RPMI8226 (cell line): ENCODE results near the gene TMEM150C.
"Not testable (repeated sequence)": the region's sequence is repeated elsewhere in the genome, so short reads cannot be mapped to it uniquely, and the experiment has no call there.

Source experiments
- DNase-seq: peaks from one replicate; pipeline ENCODE4 v3.0.0-alpha.2; 2015

The TMEM150C gene

GRCh38 chr4:82510216-82510615 is 51.6 kb downstream of the TMEM150C start:
- no peak for DNase-seq

- no peak for DNase-seq
Observed at GRCh38 chr4:82508806-82509428, 52.9 kb downstream of the TMEM150C start.

- no peak for DNase-seq
Observed at GRCh38 chr4:82508011-82508410, 53.8 kb downstream of the TMEM150C start.

- no peak for DNase-seq
Observed at GRCh38 chr4:82501154-82501442, 60.7 kb downstream of the TMEM150C start.

GRCh38 chr4:82500435-82501153 is 61.2 kb downstream of the TMEM150C start:
- DNase-seq = no peak

GRCh38 chr4:82499738-82500434 is 61.9 kb downstream of the TMEM150C start:
- no peak for DNase-seq

- no peak for DNase-seq
Observed at GRCh38 chr4:82496349-82496748, 65.4 kb downstream of the TMEM150C start.

GRCh38 chr4:82495666-82496065 is 66.1 kb downstream of the TMEM150C start:
- DNase-seq = no peak

- no peak for DNase-seq
Observed at GRCh38 chr4:82493721-82494425, 67.9 kb downstream of the TMEM150C start.

- no peak for DNase-seq
Observed at GRCh38 chr4:82491251-82491960, 70.4 kb downstream of the TMEM150C start.

- DNase-seq = no peak
Observed at GRCh38 chr4:82489987-82490386, 71.8 kb downstream of the TMEM150C start.

- DNase-seq = no peak
Observed at GRCh38 chr4:82489076-82489475, 72.7 kb downstream of the TMEM150C start.

GRCh38 chr4:82484996-82485783 is 76.6 kb downstream of the TMEM150C start:
- no peak for DNase-seq

- DNase-seq = no peak
Observed at GRCh38 chr4:82482387-82482786, 79.4 kb downstream of the TMEM150C start.

- no peak for DNase-seq
Observed at GRCh38 chr4:82481506-82481840, 80.3 kb downstream of the TMEM150C start.

- DNase-seq = no peak
Observed at GRCh38 chr4:82480771-82481505, 80.8 kb downstream of the TMEM150C start.

GRCh38 chr4:82479562-82479961 is 82.2 kb downstream of the TMEM150C start:
- DNase-seq = no peak

GRCh38 chr4:82477469-82477868 is 84.3 kb downstream of the TMEM150C start:
- not testable (repeated sequence) for DNase-seq

- DNase-seq = not testable (repeated sequence)
Observed at GRCh38 chr4:82475931-82476330, 85.9 kb downstream of the TMEM150C start.

- DNase-seq = no peak
Observed at GRCh38 chr4:82473621-82474164, 88.1 kb downstream of the TMEM150C start.

GRCh38 chr4:82473080-82473479 is 88.7 kb downstream of the TMEM150C start:
- DNase-seq = not testable (repeated sequence)
